Activated CD8-positive, alpha-beta memory T cell treated with anti-CD3 and anti-CD28 coated beads for 4 hours (primary cell): ENCODE data around the gene PLD2.

Experiments used
- DNase-seq, 2 donors: peaks; one replicate each; pipeline ENCODE4 v3.0.0-alpha.2; 2020; ENCODE audit warnings: low read depth in 2 of 2

PLD2 gene

DNA sequence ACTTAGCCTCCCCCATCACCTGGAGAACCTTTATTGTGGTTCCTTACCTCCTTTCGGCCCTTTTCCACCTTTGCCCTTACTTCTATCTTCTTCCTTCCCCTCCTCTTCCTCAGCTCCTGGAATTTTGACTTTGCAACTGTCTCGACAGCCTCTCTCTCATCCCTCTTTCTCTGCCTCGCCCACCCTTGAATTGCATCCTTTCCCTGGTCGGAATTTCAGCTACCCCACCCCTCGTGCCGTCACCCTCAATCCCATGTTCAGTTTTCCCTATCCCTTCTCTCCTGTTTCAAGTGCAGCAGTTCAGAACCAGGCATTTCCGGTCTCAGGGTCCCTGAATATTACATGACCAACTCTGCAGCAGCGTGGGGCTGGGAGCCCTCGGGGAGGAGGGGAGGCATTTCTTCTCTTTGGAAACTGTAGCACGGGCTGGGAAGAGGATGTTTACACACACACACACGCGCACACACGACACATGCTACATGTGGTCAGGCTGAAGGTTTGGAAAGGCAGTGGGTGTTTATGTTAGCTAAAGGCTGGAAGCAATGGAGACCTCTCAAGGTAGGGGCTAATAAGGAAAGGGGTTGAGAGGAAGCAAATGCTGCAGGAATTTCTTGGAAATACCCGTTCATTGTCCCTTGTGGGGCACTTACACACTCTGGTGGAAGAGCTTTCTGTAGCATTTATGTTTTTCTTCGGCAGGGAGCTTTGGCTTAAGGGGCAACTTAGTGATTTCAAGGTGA lies 27.2 kb downstream of the PLD2 start:
- no peak for DNase-seq

DNA sequence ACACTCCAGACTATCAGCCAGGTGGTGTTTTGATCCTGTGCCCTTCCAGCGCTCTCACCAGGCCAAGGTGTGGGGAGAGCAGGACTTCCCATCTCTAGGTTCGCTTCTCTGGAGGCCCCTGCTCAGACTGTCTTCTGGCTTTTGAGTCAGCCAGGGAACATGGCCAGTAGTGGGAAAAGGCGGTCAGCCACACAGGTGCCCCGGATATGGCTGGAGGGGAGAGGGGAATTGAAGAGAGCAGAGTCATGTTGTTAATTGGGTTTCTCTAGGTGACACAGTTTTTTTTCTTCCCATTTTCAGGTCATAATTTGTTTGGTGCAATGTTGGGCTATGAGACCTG lies 27.7 kb downstream of the PLD2 start:
- DNase-seq = no peak

DNA sequence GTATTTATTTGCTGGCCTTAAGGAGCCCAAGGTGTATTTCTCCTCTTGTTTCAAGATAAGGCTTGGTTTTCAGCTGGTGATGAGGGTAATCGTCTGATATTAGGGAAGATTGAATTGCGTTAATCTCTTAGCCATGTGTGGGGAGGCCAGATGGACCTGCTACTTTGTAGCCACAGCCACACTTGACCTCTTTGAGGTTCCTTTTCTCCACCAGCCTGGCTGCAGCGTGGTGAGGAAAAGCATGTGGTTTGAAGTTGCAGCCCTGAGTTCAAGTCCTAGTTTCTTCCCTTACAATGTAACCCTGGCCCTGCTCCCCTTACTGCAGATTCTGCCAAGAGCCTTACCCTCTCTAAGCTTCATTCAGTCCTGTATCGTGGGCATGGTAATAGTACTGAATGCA lies 29.3 kb downstream of the PLD2 start:
- DNase-seq = no peak

DNA sequence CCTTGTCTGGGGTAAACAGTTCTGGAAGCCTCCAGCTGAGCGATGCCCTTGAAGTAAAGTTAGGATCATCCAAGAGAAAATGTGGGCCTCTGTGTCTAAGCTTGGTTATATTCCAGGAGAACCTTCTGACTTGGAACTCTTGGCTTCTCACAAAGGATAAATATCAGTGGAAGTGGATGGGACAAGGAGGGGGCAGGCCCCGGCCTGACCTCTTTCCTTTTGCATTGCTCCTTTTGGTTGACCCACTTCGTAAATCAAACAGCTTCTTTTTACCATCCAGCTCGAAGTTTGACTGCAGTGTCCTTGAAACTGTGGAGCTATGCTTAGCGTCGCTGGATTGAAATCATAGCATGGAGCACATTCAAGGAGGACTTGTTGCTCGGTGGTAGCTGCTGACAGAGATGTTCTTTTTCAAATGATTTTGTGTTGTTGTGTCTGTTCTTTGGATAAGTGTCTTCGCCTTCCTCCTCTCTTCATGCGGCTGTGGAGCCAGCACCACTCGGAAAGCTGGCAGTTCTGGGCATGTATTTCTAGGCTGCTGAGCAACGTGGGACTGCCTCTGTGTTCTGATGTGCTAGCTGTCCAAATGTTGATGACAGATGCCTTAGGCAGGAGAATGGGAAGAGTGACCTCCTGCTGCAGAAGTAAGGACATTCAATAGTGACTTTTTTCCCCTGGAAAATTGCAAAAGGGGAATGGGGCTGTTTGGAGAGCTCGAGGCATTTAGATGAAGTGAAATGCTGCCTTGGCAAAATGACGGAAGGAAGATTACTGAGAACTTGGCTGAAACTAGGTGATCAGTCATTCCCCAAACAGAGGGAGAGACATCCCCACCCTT lies 30.7 kb downstream of the PLD2 start:
- DNase-seq = no peak

DNA sequence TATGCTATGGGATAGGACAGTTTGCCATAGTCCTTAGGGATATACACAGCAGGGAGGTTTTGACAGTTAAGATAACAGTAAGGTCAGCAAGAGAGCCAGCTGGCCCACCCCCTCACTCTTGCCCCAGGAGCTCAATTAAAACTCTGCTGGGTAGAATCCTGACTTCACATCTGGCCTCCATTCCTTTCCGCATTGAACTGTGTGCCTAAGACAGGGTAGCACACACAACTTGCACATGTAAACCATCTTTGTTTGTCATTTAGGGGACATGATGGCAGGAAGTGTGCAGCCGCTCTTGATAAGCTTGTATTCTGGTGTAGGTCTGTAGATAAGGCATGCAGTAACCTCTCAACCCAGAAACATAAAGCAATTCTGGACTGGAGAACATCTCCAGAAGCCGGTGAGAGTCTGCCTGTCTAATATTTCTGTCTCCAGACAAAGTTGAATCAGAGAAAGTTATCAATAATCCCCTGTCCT lies 31.4 kb downstream of the PLD2 start:
- DNase-seq = no peak

DNA sequence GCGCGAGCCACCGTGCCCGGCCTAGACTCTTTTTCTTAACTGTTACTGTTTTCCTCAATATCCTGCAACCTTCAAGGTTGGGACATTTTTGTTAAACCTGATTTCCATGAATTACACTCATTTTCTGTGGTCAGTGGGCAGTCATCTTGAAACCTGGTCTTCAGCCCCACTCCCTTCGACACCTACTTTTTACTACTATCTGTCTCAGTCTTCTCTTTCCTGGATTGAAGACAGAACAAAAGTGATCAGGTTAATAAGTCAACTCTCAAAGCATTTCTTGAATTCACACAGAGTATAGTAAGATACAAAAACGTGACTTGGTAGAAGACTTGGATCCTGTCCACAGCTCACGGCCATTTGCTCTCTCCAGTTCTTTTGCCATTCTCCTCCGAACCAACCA lies 32.3 kb downstream of the PLD2 start:
- DNase-seq = no peak

DNA sequence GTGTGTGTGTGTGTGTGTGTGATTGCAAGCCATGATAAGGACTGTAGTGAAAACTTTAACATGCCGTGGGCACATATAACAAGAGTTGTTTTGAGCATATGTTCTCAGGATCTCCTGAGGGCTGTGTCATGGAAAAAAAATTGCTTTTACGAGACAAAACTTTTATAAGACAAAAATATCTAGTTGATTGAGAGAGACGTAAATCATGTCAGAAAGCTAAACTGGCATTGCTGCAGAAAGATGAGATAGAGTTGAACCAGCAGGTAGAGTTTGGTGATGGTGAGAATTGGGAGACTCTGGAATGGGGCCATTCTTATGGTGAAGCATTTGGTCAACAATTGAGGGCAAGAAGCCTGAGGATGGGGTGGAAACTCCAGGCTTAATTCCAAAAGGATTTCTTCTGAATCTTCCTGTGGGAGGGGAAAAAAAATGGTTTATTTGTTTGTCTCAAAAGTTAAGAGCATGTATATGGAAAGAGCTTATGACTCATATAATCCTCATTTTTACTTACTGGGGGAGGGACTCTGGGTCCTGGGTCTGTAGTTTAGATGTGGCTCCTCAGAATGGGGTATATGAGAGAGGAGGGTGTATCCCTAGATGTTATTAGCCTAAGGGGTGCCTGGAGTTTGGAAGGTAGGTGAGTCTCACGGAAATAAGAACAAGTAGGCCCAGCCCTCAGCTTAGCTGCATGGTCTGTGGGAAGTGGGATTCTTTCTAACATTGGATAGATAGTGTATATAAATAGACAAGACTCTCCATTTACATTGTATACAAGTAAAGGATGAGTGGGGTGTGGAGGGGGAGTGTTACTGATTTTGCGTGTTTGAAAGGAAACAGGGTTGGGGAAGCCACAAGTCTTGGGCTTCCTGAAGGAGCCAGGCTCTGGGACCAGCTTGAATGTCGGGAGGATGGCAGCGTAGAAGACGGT lies 33.3 kb downstream of the PLD2 start:
- DNase-seq = no peak

DNA sequence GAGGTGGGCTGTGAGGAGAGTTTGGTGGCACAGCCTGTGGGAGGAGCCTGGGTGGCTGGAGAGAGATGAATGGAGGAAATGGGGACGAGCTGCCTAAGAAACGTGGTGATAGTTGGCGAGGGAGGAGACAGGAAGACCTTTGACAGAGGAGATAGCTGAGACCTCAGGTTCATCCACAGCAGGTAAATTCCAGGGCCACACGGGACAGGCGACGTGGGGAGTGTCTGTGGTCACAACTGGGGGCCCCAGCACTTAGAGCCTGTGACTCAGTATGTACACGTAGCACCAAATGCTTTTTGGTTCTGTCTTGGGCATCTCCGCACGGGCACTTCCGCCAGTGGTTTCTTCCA lies 33.9 kb downstream of the PLD2 start:
- no peak for DNase-seq

DNA sequence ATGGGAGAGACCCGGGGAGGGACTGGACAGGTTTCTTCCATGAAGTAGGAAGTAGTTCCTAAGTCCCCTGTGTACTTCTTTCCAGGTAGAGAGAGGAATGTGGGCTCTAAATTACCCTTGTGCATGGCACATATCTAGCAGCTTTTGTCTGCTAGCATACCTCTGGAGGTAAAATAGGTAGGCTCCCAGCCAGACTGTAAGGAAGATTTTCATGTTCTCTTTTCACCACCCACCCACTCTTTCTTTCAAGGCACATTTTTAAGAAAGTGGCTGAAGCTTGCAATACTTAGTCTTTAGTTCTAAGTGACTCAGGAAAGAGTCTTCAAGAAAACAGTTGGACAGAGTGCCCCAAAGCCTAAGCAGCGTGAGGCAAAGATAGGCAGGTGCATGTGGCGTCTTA lies 35.4 kb downstream of the PLD2 start:
- no peak for DNase-seq

DNA sequence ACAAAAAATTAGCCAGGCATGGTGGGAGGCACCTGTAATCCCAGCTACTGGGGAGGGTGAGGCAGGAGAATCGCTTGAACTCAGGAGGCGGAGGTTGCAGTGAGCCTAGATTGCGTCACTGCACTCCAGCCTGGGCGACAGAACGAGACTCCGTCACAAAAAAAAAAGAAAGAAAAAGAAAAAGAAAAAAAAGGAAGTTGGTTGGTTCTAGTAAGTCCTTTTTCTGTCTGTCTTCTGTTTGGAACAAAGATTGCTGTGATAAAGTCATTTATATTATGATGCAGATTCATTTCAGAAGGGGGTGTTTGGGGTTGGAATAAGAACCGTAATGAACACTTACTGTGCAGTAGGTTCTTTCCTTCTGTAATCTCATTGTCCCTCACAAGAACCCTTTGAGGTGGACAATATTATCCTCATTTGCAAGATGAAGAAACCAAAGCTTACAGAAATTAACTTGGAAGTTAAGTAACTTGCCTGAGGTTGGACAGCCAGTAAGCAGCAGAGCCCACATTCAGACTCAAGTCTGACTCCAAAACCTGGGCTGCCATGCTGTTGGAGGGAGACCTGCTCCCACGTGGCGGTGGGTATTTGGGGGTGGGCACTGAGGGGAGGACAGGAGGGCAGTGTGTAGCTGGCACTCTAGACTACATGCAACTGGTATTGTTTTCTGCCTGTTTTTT lies 36.5 kb downstream of the PLD2 start:
- DNase-seq = no peak

DNA sequence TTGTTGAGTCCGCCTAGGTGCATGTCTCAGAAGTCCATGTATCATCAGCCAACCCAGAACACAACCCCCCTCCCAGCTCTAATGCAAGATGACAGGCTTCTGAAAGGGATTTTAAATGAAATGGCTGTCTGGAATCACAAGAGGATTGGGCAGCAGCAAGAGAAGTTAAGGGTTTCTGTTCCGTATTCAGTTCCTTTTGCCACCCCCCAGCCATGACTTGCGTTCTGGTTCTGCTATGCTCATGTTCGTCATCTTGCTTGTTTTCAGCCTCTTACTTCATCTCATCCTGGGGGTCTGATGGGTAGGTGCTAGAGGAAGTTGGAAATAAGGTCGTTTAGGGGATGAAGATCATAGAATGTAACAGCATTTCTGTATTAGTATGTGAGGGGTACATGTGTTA lies 38.2 kb downstream of the PLD2 start:
- no peak for DNase-seq

DNA sequence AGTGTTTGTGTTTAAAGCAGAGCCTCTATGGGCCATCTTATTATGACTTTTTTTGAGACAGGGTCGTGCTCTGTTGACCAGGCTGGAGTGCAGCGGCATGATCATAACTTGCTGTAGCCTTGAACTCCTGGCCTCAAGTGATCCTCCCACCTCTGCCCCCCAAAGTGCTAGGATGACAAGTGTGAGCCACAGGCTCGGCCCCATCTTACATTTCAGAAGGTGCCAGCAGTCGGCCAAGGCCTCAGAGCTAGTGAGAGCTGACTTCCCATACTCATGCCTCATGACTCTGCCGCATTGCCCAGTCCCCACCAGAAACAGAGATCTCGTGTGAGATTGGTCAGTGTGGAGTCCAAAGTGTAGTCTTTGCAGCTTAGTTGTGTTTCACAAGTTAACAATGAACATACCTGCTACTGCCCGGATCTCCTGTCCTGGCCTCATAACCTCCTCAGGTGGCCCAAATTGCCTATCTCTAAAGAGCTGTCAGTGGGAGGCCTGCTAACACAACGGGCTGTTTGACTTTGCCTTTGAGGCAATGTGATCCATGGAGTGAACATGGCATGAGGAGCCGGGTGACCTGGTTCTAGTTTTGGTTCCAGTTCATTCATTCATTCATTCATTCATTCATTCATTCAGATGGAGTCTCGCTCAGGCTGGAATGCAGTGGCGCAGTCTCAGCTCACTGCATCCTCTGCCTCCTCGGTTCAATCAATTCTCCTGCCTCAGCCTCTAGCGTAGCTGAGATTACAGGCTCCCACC lies 39.9 kb downstream of the PLD2 start:
- DNase-seq = no peak

DNA sequence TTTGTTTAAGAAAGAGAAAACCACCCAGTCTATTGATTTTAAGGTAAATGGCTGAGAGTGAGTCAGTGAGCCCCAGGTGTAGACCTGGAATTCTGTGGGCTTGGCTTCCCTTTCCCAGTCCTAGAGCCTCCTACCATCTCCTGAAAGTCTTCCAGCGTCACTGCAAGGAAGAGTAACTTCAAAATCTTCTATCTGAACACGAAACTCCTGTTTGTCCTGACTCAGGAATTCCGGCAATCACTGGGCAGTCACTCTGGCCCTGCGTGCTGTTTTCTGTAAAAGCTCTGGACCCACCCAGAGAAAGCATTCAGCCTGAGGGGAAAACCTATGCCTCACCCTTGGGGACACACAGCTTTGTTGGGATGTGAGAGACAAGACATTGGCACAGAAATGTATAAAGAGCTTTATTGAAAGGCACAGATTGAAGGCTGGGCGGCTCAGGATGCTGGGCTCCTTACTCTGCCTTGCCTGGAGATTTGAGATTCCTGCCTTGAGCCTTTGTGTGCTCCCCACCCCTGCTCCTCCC lies 42.1 kb downstream of the PLD2 start:
- DNase-seq = no peak

DNA sequence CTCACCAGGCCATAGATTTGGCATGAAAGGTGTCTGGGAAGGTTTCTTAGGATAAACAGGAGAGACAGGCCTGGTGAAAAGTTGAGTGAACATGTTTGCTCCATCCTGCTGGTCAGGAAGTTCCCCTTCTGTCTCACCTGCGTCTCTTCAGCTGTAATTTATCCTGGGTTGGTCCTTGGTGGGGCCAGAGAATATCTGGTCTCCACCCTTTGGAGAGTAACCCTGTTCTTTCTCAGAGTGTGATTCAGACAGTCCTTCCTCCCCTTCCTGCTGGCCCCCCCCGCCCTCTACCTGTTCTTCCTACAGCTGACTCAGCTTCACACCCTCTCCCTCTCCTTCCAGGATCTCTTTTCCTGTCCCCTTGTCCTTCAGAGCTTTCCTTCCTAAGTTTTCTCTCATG lies 43.3 kb downstream of the PLD2 start:
- no peak for DNase-seq

DNA sequence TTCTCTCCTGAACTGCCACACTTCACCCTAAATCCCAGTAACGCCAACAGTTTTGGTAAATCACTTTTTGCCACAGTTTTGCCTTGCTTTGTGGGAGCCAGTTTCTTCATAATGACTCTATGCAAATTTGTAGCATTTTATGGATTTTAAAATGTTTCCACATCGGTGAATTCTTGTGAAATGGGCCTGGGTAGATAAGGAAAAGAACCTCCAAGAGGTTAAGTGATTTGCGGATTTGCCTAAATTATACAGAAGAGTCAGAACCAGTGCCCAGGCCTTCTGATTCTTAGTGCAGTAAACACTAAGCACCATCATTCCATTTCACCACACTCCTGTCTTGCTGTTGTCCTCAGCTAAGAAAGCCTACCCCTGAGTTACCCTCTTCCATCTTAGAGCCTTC lies 44.1 kb downstream of the PLD2 start:
- no peak for DNase-seq

DNA sequence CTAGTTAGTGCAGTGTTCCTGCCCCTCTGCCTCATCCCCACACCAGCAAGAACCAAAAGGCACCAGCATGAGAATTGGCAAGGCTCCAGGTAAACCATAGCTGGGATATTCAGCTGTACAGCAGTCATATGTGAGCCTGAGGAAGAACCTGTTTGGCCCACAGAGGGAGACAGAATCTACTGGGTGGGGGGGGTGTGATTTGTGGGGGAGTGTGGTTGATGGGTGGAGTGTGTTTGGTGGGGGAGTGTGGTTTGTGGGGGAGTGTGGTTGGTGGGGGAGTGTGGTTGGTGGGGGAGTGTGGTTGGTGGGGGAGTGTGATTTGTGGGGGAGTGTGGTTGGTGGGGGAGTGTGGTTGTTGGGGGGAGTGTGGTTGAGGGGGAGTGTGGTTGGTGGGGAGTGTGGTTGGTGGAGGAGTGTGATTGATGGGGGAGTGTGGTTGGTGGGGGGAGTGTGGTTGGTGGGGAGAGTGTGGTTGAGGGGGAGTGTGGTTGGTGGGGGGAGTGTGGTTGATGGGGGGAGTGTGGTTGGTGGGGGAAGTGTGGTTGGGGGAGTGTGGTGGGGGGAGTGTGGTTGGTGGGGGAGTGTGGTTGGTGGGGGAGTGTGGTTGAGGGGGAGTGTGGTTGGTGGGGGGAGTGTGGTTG lies 45.7 kb downstream of the PLD2 start:
- no peak for DNase-seq

DNA sequence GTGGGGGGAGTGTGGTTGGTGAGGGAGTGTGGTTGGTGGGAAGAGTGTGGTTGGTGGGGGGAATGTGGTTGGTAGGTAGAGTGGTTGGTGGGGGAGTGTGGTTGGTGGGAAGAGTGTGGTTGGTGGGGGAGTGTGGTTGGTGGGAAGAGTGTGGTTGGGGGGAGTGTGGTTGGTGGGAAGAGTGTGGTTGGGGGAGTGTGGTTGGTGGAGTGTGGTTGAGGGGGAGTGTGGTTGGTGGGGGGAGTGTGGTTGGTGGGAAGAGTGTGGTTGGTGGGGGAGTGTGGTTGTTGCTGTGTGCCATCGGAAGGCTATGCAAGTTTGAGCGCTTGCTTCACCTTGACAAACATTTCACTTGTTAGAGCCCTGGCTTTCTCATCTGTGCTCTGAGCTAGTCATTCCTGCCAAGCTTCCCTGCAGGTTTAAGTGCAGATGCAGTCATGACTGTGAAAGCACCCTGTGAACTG lies 46.3 kb downstream of the PLD2 start:
- no peak for DNase-seq

DNA sequence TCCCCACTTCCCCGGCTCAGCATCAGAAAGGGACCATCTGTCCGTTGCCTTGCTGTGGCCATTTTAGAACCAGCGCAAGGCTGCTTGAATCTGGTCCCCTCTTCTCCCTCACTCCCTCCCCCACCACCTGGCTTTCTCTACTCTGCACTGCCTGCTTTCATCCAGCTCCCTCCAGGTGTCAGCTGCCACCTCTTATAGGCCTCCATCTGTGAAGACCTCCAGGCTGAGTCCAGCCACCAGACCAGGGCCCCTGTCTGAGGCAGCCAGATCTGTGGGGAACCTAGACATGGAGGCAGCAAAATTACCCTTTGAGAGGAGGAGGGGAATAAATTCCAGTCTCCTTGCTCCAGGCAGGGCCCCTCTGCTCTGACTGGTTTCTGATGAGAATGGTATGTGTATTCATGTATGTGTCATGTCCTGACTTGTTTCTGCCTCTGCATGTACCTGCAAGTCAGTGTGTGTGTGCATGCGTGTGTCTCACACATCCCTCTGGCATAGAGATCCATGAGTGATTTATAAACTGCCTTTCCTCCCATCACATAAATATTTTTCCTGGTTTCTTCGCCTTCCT lies 47.2 kb downstream of the PLD2 start:
- DNase-seq = no peak

DNA sequence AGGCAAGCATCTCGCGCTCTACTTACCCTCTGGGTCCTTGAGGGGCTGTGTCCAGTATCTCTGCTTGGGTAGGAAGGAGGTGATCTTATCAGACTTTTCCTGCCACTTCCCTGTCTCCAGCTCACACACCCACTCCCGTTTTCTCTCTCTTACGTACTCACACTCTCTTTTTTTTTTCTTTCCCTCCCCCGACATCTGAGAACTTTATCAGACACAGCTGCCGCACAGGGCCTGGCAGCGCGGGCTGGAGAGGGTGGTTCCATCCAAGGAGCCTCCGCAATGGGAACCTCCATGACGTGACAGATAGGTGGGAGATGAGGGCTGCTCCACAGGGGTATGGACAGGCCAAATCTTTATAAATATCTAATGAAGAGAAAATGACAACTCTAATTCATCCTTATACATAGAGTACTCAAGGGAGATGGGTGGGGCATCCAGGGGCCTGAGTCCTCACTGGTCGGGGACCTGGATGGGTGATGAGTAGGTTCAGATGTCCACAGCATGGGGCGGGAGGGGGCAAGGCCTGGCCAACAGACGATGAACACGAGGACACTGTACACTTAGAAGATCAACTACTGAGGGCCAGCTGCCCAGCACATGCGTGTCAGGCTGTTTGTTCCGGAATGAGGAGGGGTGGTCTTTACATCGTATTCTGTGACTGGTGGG lies 49.5 kb downstream of the PLD2 start:
- DNase-seq = no peak
